DOHH2 (cell line): Measurements from ENCODE around the gene SRGAP3.

Experiments used
- H3F3A ChIP-seq: fragments of 200-600 bp; sonication (generic), shearing (Covaris generic); 2 replicates; pipeline ENCODE4 v1.6.0; 2016; ENCODE audit warnings: antibody characterized with exemption, mild to moderate bottlenecking; ENCODE audit not compliant: control insufficient read depth, insufficient read depth
- H3K27ac ChIP-seq: fragments of 200-600 bp; sonication (generic); 2 replicates; pipeline ENCODE4 v1.5.1; 2014; ENCODE audit warnings: low read depth, mild to moderate bottlenecking, low read length, moderate library complexity
- H3K27me3 ChIP-seq: fragments of 200-600 bp; sonication (generic); 2 replicates; pipeline ENCODE4 v1.6.1; 2014; ENCODE audit warnings: mild to moderate bottlenecking, low read length, mixed read lengths; ENCODE audit not compliant: control insufficient read depth
- H3K36me3 ChIP-seq: fragments of 200-600 bp; sonication (generic); 2 replicates; pipeline ENCODE4 v1.6.1; 2014; ENCODE audit warnings: mild to moderate bottlenecking, low read length, moderate library complexity, mixed read lengths; ENCODE audit not compliant: control insufficient read depth
- H3K4me1 ChIP-seq: fragments of 200-600 bp; sonication (generic); 2 replicates; pipeline ENCODE4 v1.6.1; 2014; ENCODE audit warnings: mild to moderate bottlenecking, low read length, mixed read lengths; ENCODE audit not compliant: control insufficient read depth
- H3K4me2 ChIP-seq: fragments of 200-600 bp; sonication (generic); 2 replicates; pipeline ENCODE4 v1.6.0; 2014; ENCODE audit warnings: mild to moderate bottlenecking, low read length, moderate library complexity
- H3K4me3 ChIP-seq: fragments of 200-600 bp; sonication (generic); 2 replicates; pipeline ENCODE4 v1.5.1; 2014; ENCODE audit warnings: mild to moderate bottlenecking, low read length, mixed read lengths
- H3K79me2 ChIP-seq: fragments of 200-600 bp; sonication (generic); 2 replicates; pipeline ENCODE4 v1.6.1; 2014; ENCODE audit warnings: mild to moderate bottlenecking, low read length, mixed read lengths; ENCODE audit not compliant: control insufficient read depth
- H3K9me2 ChIP-seq: fragments of 200-600 bp; sonication (generic); replicated peaks from 2 replicates; pipeline ENCODE4 v1.6.1; 2014; ENCODE audit warnings: mild to moderate bottlenecking, low read length, mixed read lengths; ENCODE audit not compliant: control insufficient read depth
- H3K9me3 ChIP-seq: fragments of 200-600 bp; sonication (generic); 2 replicates; pipeline ENCODE4 v1.6.1; 2014; ENCODE audit warnings: antibody characterized with exemption, low read length, mixed read lengths; ENCODE audit not compliant: control insufficient read depth, insufficient read depth
- H4K20me1 ChIP-seq: fragments of 200-600 bp; sonication (generic); 2 replicates; pipeline ENCODE4 v1.6.0; 2014; ENCODE audit warnings: low read depth, mild to moderate bottlenecking, antibody characterized with exemption, low read length, moderate library complexity; ENCODE audit not compliant: control insufficient read depth, insufficient read depth
- EZH2phosphoT487 ChIP-seq: fragments of 200-600 bp; sonication (generic); IDR thresholded peaks from 2 replicates; pipeline ENCODE4 v1.6.1; 2017; ENCODE audit warnings: borderline replicate concordance, mild to moderate bottlenecking, antibody characterized with exemption, low read length, moderate library complexity, mixed read lengths
- TF ChIP-seq, protein P1 (sequence below): fragments of 200-600 bp; sonication (generic); IDR thresholded peaks from one replicate; pipeline ENCODE4 v1.5.1; 2014; ENCODE audit warnings: antibody characterized with exemption, mild to moderate bottlenecking, low read depth, low read length; ENCODE audit not compliant: poor library complexity, severe bottlenecking

The SRGAP3 gene

DNA sequence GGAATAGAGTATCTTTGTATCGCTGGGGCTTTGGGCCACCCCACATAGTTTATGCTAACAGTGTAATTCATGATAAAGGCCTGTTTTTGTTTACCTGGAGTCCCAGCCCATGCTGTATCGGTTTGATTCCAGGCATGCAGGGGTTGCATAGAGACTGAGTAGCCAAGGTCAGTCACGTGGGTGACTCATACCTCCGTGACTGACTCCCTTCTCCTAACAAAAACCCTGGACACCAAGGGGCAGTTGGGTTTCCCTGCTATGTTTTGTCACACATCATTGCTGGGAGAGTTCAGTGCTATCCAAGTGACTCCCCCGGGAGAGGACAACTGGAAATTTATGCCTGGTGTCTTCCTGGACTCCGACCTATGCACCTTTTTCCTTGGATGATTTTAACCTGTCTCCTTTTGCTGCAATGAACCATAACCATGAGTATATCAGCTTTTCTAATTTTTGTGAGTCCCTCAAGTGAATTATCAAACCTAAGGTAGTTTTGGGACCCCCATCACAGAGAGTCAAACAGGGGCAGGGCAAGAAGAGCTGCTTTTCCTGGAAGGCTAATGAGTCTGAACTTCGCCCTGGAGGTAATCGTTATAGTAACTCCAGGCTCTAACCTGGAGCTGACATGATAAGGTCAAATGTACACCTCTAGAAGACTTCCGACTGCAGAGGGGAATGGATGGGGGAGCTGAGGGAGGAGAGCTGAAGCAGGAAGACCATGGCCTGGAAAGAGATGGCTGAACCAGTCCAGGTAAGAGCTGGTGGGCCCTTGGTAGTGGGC is 57.0 kb downstream of the SRGAP3 start:
- Histone ChIP-seq H4K20me1 (no peaks in the 10 kb centered on the region), H3K4me1 (no peaks in the 10 kb centered on the region), H3K27ac (no peak overlapping the region), H3K36me3 (no peaks in the 10 kb centered on the region), H3K4me3 (no peak overlapping the region), H3K9me2 (no peaks in the 10 kb centered on the region), H3F3A (no peaks in the 10 kb centered on the region), H3K4me2 (no peak overlapping the region), H3K27me3 (peaks cover 9% of the 10 kb centered on the region), H3K79me2 (no peaks in the 10 kb centered on the region), H3K9me3 (no peaks in the 10 kb centered on the region)
- TF ChIP-seq EZH2phosphoT487: no peak
- TF ChIP-seq, protein P1, sequence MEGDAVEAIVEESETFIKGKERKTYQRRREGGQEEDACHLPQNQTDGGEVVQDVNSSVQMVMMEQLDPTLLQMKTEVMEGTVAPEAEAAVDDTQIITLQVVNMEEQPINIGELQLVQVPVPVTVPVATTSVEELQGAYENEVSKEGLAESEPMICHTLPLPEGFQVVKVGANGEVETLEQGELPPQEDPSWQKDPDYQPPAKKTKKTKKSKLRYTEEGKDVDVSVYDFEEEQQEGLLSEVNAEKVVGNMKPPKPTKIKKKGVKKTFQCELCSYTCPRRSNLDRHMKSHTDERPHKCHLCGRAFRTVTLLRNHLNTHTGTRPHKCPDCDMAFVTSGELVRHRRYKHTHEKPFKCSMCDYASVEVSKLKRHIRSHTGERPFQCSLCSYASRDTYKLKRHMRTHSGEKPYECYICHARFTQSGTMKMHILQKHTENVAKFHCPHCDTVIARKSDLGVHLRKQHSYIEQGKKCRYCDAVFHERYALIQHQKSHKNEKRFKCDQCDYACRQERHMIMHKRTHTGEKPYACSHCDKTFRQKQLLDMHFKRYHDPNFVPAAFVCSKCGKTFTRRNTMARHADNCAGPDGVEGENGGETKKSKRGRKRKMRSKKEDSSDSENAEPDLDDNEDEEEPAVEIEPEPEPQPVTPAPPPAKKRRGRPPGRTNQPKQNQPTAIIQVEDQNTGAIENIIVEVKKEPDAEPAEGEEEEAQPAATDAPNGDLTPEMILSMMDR: no peak

DNA sequence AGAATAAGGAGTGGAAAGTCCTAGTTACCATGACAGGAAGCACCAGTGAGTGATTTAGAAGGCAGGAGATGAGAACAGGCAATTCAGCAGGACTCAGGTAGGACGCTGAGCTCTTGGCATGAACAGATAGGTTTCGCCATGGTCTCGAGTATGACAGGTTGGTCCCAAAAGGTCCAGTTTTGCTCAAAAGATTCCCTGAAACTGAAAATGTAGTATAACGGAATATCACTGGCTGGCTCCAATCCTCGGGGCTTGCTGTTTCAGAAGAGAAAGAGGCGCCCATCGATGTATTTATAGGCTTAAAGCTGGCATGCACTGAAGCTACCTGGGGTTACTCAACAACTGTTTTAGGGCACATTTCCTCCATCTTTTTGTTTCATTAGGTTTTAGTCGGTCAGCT is 59.2 kb downstream of the SRGAP3 start:
- no peaks in the 10 kb centered on the region for H3K36me3 ChIP-seq
- no peaks in the 10 kb centered on the region for H3K9me3 ChIP-seq
- no peaks in the 10 kb centered on the region for H3K9me2 ChIP-seq
- no peaks in the 10 kb centered on the region for H4K20me1 ChIP-seq
- H3K27me3 ChIP-seq: peaks cover 9% of the 10 kb centered on the region
- no peak overlapping the region for H3K4me2 ChIP-seq
- TF ChIP-seq, protein P1: no peak
- no peak for TF ChIP-seq EZH2phosphoT487
- H3K4me1 ChIP-seq: no peaks in the 10 kb centered on the region
- no peaks in the 10 kb centered on the region for H3K79me2 ChIP-seq
- H3F3A ChIP-seq: no peaks in the 10 kb centered on the region
- H3K4me3 ChIP-seq: no peak overlapping the region
- H3K27ac ChIP-seq: no peak overlapping the region

DNA sequence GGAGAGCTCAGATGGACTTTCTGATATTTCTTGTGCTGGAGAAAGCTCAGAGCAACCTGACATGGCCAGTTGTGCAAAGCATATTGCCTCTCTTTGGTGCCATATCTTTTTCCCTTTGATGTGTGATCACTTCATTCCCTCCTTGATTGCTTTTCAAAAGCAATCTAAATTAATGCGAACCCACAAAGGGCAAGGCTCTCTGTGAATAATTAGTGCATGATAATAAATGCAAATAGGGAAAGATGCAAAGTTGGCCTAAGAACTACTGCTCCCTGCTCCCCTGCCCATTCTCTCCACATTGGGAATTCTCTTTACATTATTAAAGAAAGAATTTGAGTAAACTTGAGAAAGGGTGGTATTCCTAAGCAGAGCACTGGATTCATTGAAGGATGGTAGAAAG is 60.9 kb downstream of the SRGAP3 start:
- Histone ChIP-seq H3K4me2 (no peak overlapping the region), H3K27ac (no peak overlapping the region), H3K4me1 (no peaks in the 10 kb centered on the region), H3K79me2 (no peaks in the 10 kb centered on the region), H3K27me3 (peaks cover 9% of the 10 kb centered on the region), H3K9me2 (no peaks in the 10 kb centered on the region), H3K9me3 (no peaks in the 10 kb centered on the region), H3F3A (no peaks in the 10 kb centered on the region), H4K20me1 (no peaks in the 10 kb centered on the region), H3K36me3 (no peaks in the 10 kb centered on the region), H3K4me3 (no peak overlapping the region)
- TF ChIP-seq, protein P1: no peak
- TF ChIP-seq EZH2phosphoT487: no peak
